Daoy (cell line): Measurements from ENCODE around the gene AAMP. TPM values are rescaled to one million over a fixed set of nuclear protein-coding genes. Genes with fewer than 3 reads are reported as not detected.

Experiments
- DNase-seq: peaks from one replicate; pipeline ENCODE4 v3.0.0-alpha.2; 2015; ENCODE audit warnings: low read depth
- total RNA-seq: library from RNA; depleted of rRNA; stranded (reverse); fragments of >200 nt; shearing (Covaris generic); gene quantifications from 2 replicates; pipeline ENCODE4 v1.2.3, GENCODE V29; 2014; rRNA removed

The AAMP gene
- total RNA-seq, 1 experiment from 2014 or later = 237 TPM

- DNase-seq = no peak
Measured at GRCh38 chr2:218223046-218223445, 46.9 kb downstream of the AAMP start.

- no peak for DNase-seq
Measured at GRCh38 chr2:218221000-218221399, 48.9 kb downstream of the AAMP start.

GRCh38 chr2:218219934-218220333 is 50.0 kb downstream of the AAMP start:
- no peak for DNase-seq

- no peak for DNase-seq
Measured at GRCh38 chr2:218218268-218219185, 51.4 kb downstream of the AAMP start.

GRCh38 chr2:218217360-218218267 is 52.3 kb downstream of the AAMP start:
- peak; percentile 57 for DNase-seq

- peak; percentile 98 for DNase-seq
Measured at GRCh38 chr2:218216674-218217359, 53.1 kb downstream of the AAMP start, which contains the start of gene ARPC2. Gene ARPC2, plus strand, starts transcription at chr2:218217189. Its CDS starts 282 bp downstream, at chr2:218217471.

- peak; percentile 12 for DNase-seq
Measured at GRCh38 chr2:218216336-218216673, 53.6 kb downstream of the AAMP start.

Other genes starting within 250 kb of the AAMP start
- gene RUFY4, start 200.9 kb downstream of the AAMP start, total RNA-seq = not detected in 2 replicates
- not detected in 2 replicates for gene CXCR2, start 144.1 kb downstream of the AAMP start, total RNA-seq
- gene CXCR1, start 103.2 kb downstream of the AAMP start, total RNA-seq = not detected in 2 replicates
- gene ARPC2, start 52.9 kb downstream of the AAMP start, total RNA-seq = 293 and 345 TPM in 2 replicates
- gene GPBAR1, start 9.1 kb downstream of the AAMP start, total RNA-seq = not detected in 2 replicates
- 25.0 and 36.4 TPM in 2 replicates for gene PNKD, start 382 bp upstream of the AAMP start, total RNA-seq
- 39.1 and 44.4 TPM in 2 replicates for gene TMBIM1, start 22.4 kb upstream of the AAMP start, total RNA-seq
- not detected in 2 replicates for gene CATIP, start 86.7 kb upstream of the AAMP start, total RNA-seq
- gene SLC11A1, start 112.1 kb upstream of the AAMP start, total RNA-seq = not detected in 2 replicates
- gene CTDSP1, start 129.7 kb upstream of the AAMP start, total RNA-seq = 27.4 and 36.3 TPM in 2 replicates
- gene VIL1, start 149.0 kb upstream of the AAMP start, total RNA-seq = 0.06 TPM in 1 of 2 replicates, not detected in the other